ENCODE results near the gene CAMKMT.

CAMKMT gene

GRCh38 chr2:44771522-44771921 is 409.8 kb downstream of the CAMKMT start:
- Histone ChIP-seq H3K79me2 (ENCODE audit: control insufficient read depth, insufficient read depth, low read length, poor library complexity) (peaks cover 2% of the 10 kb centered on the region), H3K36me3 (ENCODE audit: control insufficient read depth in 1 of 2, insufficient read depth in 2 of 2, low read length in 2 of 2) (no peaks in the 10 kb centered on the region), H2AK5ac (ENCODE audit: low read length) (no peak overlapping the region), H3K4me2 (ENCODE audit: low read length) (no peak overlapping the region), H4K12ac (ENCODE audit: low read depth, low read length) (no peak overlapping the region), H2BK5ac (ENCODE audit: low read depth, low read length, poor library complexity) (no peak overlapping the region), H3K18ac (ENCODE audit: low read length) (no peak overlapping the region), H3K27ac (ENCODE audit: low read depth, low read length) (no peak overlapping the region), H3K4ac (ENCODE audit: low read depth, low read length) (no peak overlapping the region), H4K91ac (ENCODE audit: low read depth, low read length) (no peak overlapping the region), H3K4me1 (ENCODE audit: control insufficient read depth in 1 of 2, insufficient read depth in 2 of 2, low read length in 2 of 2) (peaks cover 0 to 2% of the 10 kb centered on the region in 2 experiments), H3K9me3 (ENCODE audit: insufficient read depth, low read depth, low read length) (no peaks in the 10 kb centered on the region), H2AFZ (ENCODE audit: insufficient read depth, low read length, poor library complexity) (no peak overlapping the region), H2BK12ac (ENCODE audit: low read length) (no peak overlapping the region), H3K9ac (ENCODE audit: low read length) (no peak overlapping the region), H2BK120ac (ENCODE audit: insufficient read depth, low read length, poor library complexity) (no peak overlapping the region), H3K4me3 (ENCODE audit: low read depth, low read length) (no peak overlapping the region), H3K14ac (ENCODE audit: low read length) (no peak overlapping the region), H3K27me3 (ENCODE audit: insufficient read depth, low read length) (peaks cover 17% of the 10 kb centered on the region), H4K8ac (ENCODE audit: low read depth, low read length) (no peak overlapping the region), H3K23ac (ENCODE audit: low read length) (no peak overlapping the region), H3K79me1 (ENCODE audit: low read length) (no peaks in the 10 kb centered on the region)
- DNase-seq: no peak
- no CpG with 5 or more reads among the region's 2 CpGs for WGBS (ENCODE audit: extremely low coverage, insufficient coverage, insufficient read length)

DNA sequence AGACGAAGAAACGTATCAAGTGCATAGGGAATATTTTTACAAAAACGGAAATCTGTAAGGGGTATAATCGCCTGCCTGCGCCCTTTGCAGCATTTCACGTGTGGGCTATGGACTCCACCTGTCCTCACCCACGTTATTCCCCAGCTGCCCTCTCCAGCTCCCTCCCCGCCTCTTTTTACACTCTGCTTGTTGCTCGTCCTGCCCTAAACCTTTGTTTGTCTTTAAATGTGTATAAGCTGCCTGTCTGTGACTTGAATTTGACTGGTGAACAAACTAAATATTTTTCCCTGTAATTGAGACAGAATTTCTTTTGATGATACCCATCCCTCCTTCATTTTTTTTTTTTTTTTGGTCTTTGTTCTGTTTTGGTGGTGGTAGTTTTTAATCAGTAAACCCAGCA is 410.4 kb downstream of the CAMKMT start:
- no peak overlapping the region for H4K91ac ChIP-seq (ENCODE audit: low read depth, low read length)
- H2BK5ac ChIP-seq (ENCODE audit: low read depth, low read length, poor library complexity): no peak overlapping the region
- H2BK120ac ChIP-seq (ENCODE audit: insufficient read depth, low read length, poor library complexity): no peak overlapping the region
- H3K79me2 ChIP-seq (ENCODE audit: control insufficient read depth, insufficient read depth, low read length, poor library complexity): peaks cover 2% of the 10 kb centered on the region
- no peak overlapping the region for H3K4me2 ChIP-seq (ENCODE audit: low read length)
- no peak overlapping the region for H3K27ac ChIP-seq (ENCODE audit: low read depth, low read length)
- no peak overlapping the region for H3K4me3 ChIP-seq (ENCODE audit: low read depth, low read length)
- H4K12ac ChIP-seq (ENCODE audit: low read depth, low read length): no peak overlapping the region
- H3K36me3 ChIP-seq (ENCODE audit: control insufficient read depth in 1 of 2, insufficient read depth in 2 of 2, low read length in 2 of 2): no peaks in the 10 kb centered on the region
- H2BK12ac ChIP-seq (ENCODE audit: low read length): no peak overlapping the region
- H3K14ac ChIP-seq (ENCODE audit: low read length): no peak overlapping the region
- H3K9me3 ChIP-seq (ENCODE audit: insufficient read depth, low read depth, low read length): no peaks in the 10 kb centered on the region
- DNase-seq: no peak
- H3K23ac ChIP-seq (ENCODE audit: low read length): no peak overlapping the region
- WGBS (ENCODE audit: extremely low coverage, insufficient coverage, insufficient read length): no CpG with 5 or more reads among the region's 9 CpGs
- H3K27me3 ChIP-seq (ENCODE audit: insufficient read depth, low read length): peaks cover 17% of the 10 kb centered on the region
- no peak overlapping the region for H2AK5ac ChIP-seq (ENCODE audit: low read length)
- no peak overlapping the region for H3K9ac ChIP-seq (ENCODE audit: low read length)
- no peak overlapping the region for H2AFZ ChIP-seq (ENCODE audit: insufficient read depth, low read length, poor library complexity)
- peaks cover 0 to 2% of the 10 kb centered on the region in 2 experiments for H3K4me1 ChIP-seq (ENCODE audit: control insufficient read depth in 1 of 2, insufficient read depth in 2 of 2, low read length in 2 of 2)
- no peak overlapping the region for H3K18ac ChIP-seq (ENCODE audit: low read length)
- no peak overlapping the region for H4K8ac ChIP-seq (ENCODE audit: low read depth, low read length)
- no peaks in the 10 kb centered on the region for H3K79me1 ChIP-seq (ENCODE audit: low read length)
- H3K4ac ChIP-seq (ENCODE audit: low read depth, low read length): no peak overlapping the region

- DNase-seq: no peak
- Histone ChIP-seq H3K4ac (ENCODE audit: low read depth, low read length) (no peak overlapping the region), H2AFZ (ENCODE audit: insufficient read depth, low read length, poor library complexity) (no peak overlapping the region), H3K79me2 (ENCODE audit: control insufficient read depth, insufficient read depth, low read length, poor library complexity) (peaks cover 2% of the 10 kb centered on the region), H3K9ac (ENCODE audit: low read length) (no peak overlapping the region), H3K27me3 (ENCODE audit: insufficient read depth, low read length) (peaks cover 13% of the 10 kb centered on the region), H4K12ac (ENCODE audit: low read depth, low read length) (no peak overlapping the region), H3K23ac (ENCODE audit: low read length) (no peak overlapping the region), H4K8ac (ENCODE audit: low read depth, low read length) (no peak overlapping the region), H3K79me1 (ENCODE audit: low read length) (no peaks in the 10 kb centered on the region), H3K9me3 (ENCODE audit: insufficient read depth, low read depth, low read length) (no peaks in the 10 kb centered on the region), H2BK12ac (ENCODE audit: low read length) (no peak overlapping the region), H2BK5ac (ENCODE audit: low read depth, low read length, poor library complexity) (no peak overlapping the region), H3K27ac (ENCODE audit: low read depth, low read length) (no peak overlapping the region), H3K4me3 (ENCODE audit: low read depth, low read length) (no peak overlapping the region), H3K14ac (ENCODE audit: low read length) (no peak overlapping the region), H3K36me3 (ENCODE audit: control insufficient read depth in 1 of 2, insufficient read depth in 2 of 2, low read length in 2 of 2) (no peaks in the 10 kb centered on the region), H3K4me1 (ENCODE audit: control insufficient read depth in 1 of 2, insufficient read depth in 2 of 2, low read length in 2 of 2) (peaks cover 0 to 2% of the 10 kb centered on the region in 2 experiments), H2BK120ac (ENCODE audit: insufficient read depth, low read length, poor library complexity) (no peak overlapping the region), H3K4me2 (ENCODE audit: low read length) (no peak overlapping the region), H3K18ac (ENCODE audit: low read length) (no peak overlapping the region), H2AK5ac (ENCODE audit: low read length) (no peak overlapping the region), H4K91ac (ENCODE audit: low read depth, low read length) (no peak overlapping the region)
- no CpG with 5 or more reads among the region's 2 CpGs for WGBS (ENCODE audit: extremely low coverage, insufficient coverage, insufficient read length)
Observed at GRCh38 chr2:44772669-44773378, 411.1 kb downstream of the CAMKMT start.

- Histone ChIP-seq H2BK120ac (ENCODE audit: insufficient read depth, low read length, poor library complexity) (no peak overlapping the region), H2BK12ac (ENCODE audit: low read length) (no peak overlapping the region), H4K8ac (ENCODE audit: low read depth, low read length) (no peak overlapping the region), H3K4me1 (ENCODE audit: control insufficient read depth in 1 of 2, insufficient read depth in 2 of 2, low read length in 2 of 2) (peaks cover 4 to 10% of the 10 kb centered on the region in 2 experiments), H3K14ac (ENCODE audit: low read length) (no peak overlapping the region), H2BK5ac (ENCODE audit: low read depth, low read length, poor library complexity) (no peak overlapping the region), H3K79me2 (ENCODE audit: control insufficient read depth, insufficient read depth, low read length, poor library complexity) (no peaks in the 10 kb centered on the region), H3K79me1 (ENCODE audit: low read length) (no peaks in the 10 kb centered on the region), H3K4me2 (ENCODE audit: low read length) (no peak overlapping the region), H3K36me3 (ENCODE audit: control insufficient read depth in 1 of 2, insufficient read depth in 2 of 2, low read length in 2 of 2) (no peaks in the 10 kb centered on the region), H2AK5ac (ENCODE audit: low read length) (no peak overlapping the region), H3K4me3 (ENCODE audit: low read depth, low read length) (no peak overlapping the region), H3K9me3 (ENCODE audit: insufficient read depth, low read depth, low read length) (no peaks in the 10 kb centered on the region), H2AFZ (ENCODE audit: insufficient read depth, low read length, poor library complexity) (no peak overlapping the region), H4K12ac (ENCODE audit: low read depth, low read length) (no peak overlapping the region), H4K91ac (ENCODE audit: low read depth, low read length) (no peak overlapping the region), H3K18ac (ENCODE audit: low read length) (no peak overlapping the region), H3K4ac (ENCODE audit: low read depth, low read length) (no peak overlapping the region), H3K27ac (ENCODE audit: low read depth, low read length) (no peak overlapping the region), H3K23ac (ENCODE audit: low read length) (no peak overlapping the region), H3K27me3 (ENCODE audit: insufficient read depth, low read length) (peaks cover 2% of the 10 kb centered on the region), H3K9ac (ENCODE audit: low read length) (no peak overlapping the region)
- whole genome bisulfite sequencing (ENCODE audit: extremely low coverage, insufficient coverage, insufficient read length): no CpG with 5 or more reads among the region's 4 CpGs
- DNase-seq: no peak
Observed at GRCh38 chr2:44774826-44775492, 413.2 kb downstream of the CAMKMT start.

Measured in trophoblast cell (in vitro differentiated cells and primary cell).